Hepatocyte (in vitro differentiated cells): ENCODE data around the gene TSPAN10.
"Not testable (repeated sequence)": the region's sequence is repeated elsewhere in the genome, so short reads cannot be mapped to it uniquely, and the experiment has no call there.

Experiments
- CTCF ChIP-seq: fragments of 200-600 bp; sonication (generic); IDR thresholded peaks from 2 replicates; pipeline ENCODE4 v1.5.1; 2016; ENCODE audit warnings: antibody characterized with exemption, mild to moderate bottlenecking; ENCODE audit not compliant: poor library complexity
- EZH2 ChIP-seq: fragments of 200-600 bp; sonication (generic); IDR thresholded peaks from 2 replicates; pipeline ENCODE4 v1.6.1; 2016; ENCODE audit warnings: antibody characterized with exemption, mild to moderate bottlenecking, borderline replicate concordance
- EZH2phosphoT487 ChIP-seq: fragments of 200-600 bp; sonication (generic); IDR thresholded peaks from one replicate; pipeline ENCODE4 v1.6.1; 2018; ENCODE audit warnings: antibody characterized with exemption, mild to moderate bottlenecking, low read depth, moderate library complexity; ENCODE audit not compliant: unreplicated experiment, severe bottlenecking

GRCh38 chr17:81675515-81676221 lies 38.7 kb downstream of the TSPAN10 start:
- peak; percentile 48 for TF ChIP-seq CTCF
- not testable (repeated sequence) for TF ChIP-seq EZH2, EZH2phosphoT487
